A204.1 (cell line): ENCODE measurements around the gene BOLA1.
"Not testable (repeated sequence)": the region's sequence is repeated elsewhere in the genome, so short reads cannot be mapped to it uniquely, and the experiment has no call there.

Experiments
- FAIRE-seq: peaks from 2 replicates; lab custom pipeline; 2012; peaks lifted over from hg19 to GRCh38; lab: Jason Lieb, UNC

BOLA1 gene

GRCh38 chr1:149887196-149887455, 12.2 kb upstream of the BOLA1 start:
- FAIRE-seq: not testable (repeated sequence)

DNA sequence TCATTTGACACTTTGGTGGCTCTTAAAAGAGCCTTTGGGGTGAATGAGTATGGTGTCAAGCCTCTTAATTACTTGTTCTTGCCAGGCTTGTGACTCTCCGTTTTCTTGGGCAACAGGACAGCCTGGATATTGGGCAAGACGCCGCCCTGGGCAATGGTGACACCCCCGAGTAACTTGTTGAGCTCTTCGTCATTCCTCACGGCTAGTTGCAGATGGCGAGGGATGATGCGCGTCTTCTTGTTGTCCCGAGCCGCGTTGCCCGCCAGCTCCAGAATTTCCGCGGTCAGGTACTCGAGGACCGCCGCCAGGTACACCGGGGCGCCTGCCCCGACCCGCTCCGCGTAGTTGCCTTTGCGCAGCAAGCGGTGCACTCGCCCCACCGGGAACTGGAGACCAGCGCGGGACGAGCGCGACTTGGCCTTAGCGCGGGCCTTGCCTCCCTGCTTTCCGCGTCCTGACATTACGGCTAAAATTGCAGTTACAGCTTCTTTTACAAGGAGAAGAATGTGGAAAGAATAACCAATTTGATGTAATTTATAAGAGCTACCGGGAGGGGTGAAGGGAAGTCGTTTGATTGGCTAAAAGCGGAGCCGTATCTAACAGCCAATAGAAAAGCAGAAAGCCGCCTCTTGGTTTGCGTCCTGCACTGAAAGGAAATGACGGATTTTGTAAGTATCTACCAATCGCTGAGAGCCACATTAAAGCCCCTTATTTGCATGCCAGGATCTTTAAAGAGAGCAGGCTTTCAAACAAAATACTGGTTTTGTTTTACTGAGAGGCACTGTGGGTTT, 11.7 kb upstream of the BOLA1 start:
- FAIRE-seq: peak; percentile 98

DNA sequence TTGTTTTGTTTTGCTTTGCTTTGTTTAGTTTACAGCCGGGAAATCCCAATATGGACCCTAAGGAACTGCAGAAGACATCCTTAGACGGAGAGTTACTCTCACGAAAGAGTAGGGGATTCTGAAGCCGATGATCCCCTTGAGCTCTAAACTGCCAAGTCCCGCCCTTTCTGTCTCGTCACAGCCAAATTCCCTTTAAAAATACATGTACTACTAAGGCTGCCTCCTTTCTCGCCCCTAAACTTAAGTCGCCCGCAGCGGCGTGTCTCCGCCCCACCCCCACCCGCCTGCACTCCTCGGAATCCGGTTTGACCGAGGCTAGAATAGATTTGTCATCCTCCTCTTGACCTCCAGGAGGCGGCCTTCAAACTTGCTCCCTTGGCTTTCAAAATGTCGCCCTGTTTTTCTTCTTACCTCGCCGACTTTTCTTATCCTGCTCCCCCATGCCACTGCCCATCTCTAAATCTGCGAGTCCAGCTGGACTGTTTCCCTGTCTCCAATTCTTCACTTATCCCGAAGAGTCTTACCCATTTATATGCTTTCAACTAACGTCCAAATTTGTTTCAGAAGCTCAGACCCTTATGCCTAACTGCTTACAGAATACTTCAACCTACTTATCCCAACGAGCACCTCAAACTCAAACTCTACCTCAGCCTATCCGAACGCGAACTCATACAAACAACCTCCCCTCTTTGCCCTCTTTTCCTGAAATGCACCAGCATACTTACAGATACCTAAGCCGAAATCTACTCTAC, 10.9 kb upstream of the BOLA1 start:
- FAIRE-seq: no peak

- no peak for FAIRE-seq
These were observed 10.4 kb upstream of the BOLA1 start for GRCh38 chr1:149888999-149889289.

DNA sequence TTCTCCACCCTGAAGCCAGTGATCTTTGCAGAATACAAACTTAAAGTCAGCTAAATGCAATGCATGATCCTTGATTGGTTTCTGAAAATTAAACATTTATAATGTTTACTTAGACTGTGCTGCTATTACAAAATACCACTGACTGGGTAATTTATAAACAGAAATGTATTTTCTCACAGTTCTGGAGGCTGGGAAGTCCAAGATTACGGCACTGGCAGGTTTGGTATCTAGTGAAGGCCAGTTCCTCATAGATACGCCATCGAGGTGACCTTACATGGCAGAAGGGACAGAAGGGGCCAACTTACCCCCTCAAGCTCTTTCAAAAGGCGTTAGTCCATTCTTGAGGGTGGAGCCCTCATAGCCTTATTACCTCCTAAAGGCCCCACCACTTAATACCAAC, 2.8 kb upstream of the BOLA1 start:
- no peak for FAIRE-seq

DNA sequence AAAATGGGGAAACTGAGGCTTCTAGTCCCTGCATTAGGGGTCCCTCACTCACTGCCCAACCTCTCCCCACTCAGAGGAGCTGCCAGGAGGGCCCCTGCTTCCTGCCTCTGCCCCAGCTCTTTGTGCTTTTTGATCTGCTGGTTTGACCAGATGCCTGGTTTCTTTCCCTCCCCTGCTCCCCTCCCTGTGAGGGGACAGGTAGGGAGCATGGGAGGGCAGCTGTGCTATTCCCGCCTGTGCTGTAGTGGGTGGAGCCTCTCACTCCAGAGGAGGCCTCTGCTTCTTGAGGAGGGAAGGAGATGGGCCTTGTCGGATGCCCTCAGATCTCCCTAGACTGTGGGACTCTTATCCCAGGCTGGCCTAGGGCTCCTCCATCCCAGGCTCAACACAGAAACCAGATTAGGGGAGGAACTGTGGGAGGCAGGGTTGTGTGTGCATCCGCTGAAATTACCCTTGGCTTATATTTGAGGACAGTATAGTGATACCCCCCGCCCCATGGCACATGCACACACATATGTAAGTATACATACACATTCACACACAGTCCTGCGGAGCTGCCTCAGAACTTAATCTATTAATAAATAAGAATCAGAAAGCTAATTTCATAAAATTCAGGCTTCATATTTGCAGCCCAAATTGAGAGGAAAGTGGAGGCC, 4.6 kb downstream of the BOLA1 start:
- FAIRE-seq: no peak

DNA sequence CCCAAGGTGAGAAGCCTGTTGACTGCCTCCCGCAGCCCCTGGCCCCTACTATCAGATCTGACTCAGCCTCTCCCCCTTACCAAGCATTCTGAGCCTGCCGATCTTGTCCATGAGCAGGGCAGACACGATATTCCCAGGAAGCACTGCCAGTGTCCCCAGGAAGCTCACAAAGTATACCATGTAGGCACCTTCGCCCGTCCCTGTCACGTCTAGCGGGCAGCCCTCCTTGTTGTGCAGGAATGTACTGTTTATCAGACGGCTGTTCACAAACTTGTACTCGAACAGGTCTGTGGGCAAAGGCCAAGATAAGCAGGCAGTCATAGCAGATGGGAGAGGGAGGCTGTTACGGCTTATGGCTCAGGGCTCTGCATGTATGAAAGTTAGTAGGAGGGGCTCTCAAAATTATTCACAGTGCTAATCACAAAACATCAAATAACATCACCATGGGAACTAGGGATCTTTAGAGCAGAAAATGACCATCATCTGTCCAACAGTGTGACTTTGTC, 7.3 kb downstream of the BOLA1 start:
- FAIRE-seq: no peak

GRCh38 chr1:149914545-149914944, 15.2 kb downstream of the BOLA1 start:
- no peak for FAIRE-seq

DNA sequence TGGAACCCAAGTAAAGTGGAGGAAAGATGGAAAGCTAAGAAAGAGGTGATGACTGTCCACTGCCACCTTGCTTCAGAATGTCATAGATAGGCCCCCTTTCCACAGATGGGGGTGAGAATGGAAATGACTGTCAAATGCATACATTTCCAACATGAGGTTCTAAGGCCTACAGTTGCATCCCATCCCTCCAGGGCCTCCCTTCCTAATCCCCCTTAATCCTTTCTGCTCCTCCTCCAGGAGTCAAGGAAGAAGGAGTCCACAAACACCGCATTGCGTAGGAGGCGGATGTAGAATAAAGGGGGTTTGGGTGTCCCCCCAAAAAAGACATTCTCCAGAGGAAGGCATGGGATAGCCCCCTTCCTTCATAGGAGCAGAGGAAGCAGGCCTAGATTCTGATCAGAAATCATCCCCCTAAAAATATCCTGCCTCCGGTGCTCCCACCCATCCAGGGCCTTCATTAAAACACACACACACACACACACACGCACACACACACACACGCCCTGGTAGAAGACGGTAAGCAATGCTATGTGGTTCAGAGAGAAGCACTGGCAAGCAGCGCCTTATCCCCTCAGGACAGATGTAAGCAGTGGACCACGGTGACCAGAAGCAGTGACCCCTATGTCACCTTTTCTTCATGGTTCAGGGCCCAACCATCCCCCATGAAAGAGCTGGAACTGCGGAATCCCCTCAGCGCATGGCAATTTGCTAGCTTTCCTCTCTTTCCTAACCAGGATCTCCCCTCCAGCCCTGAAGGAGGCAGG, 16.2 kb downstream of the BOLA1 start:
- no peak for FAIRE-seq

DNA sequence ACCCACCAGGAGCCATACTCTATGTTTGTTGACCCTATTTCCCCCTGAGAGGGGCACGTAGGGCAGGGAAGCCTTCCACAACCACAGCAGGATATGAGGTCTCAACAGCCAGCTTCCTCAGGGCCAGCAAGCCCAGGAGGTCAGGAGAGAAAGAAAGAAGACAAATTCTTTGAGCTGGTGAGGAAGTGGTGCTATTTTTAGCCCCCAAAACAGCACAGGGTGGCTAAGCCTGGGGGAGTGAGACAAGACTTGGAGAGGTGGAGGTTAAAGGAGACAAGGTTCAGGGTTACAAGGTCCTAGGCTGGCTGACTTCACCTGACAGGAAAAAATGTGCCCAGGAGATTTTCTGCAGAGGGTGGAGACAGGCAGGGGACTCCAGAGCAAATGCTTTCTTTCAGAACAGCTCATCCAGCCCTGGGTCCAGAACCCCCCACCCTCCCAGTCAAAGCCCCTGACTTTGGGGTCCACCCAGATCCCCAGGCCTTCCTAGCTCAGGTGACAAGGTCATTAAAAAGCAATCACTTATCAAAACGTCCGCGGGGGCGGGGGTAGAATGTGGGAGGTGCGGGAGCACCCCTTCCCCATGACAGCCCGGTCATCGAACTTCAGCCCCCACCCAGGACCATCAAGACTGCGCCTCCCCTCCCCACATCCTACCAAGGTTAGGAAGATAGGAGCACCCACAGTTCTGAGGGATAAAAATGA, 17.0 kb downstream of the BOLA1 start:
- FAIRE-seq: no peak

DNA sequence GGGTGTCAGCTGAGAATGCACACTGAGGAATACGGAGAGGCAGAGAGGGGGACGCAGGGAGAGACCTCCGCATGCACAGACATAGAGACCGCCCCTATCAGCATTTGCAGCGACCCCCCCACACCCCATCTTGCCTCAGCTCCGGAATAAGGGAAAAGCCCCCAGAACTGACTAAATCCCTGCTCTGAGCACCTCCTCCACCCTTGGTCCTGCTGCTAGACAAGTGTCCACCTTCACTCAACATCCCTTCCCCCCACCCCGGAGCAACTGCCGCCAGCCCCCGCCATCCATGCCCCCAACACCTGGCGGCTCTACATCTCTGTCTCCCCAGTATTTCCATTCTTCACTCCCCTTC, 17.5 kb downstream of the BOLA1 start:
- FAIRE-seq: no peak

- no peak for FAIRE-seq
These were observed 18.3 kb downstream of the BOLA1 start, which contains the start of gene SV2A for GRCh38 chr1:149917571-149918144. Gene SV2A (minus strand): TSS chr1:149917844. CDS start chr1:149913840, 4,004 bp downstream.

DNA sequence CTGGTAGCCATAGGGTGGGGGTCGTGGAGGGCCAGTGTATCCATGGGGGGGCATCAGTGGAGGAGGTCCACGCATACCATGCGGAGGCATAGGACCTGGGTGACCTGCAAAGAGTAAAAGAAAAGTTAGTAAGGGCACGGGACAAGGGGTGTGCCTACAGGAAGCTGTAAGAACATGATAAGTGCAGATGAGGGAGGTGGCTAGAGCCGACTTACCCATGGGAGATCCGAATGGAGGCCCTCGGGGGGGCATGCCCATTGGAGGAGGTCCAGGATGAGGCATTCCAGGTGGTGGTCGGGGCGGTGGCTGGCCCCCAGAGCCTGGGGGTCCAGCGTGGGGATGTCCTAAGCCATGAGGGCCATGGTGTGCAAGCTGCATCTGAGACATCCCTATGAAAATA, 24.3 kb downstream of the BOLA1 start:
- no peak for FAIRE-seq

DNA sequence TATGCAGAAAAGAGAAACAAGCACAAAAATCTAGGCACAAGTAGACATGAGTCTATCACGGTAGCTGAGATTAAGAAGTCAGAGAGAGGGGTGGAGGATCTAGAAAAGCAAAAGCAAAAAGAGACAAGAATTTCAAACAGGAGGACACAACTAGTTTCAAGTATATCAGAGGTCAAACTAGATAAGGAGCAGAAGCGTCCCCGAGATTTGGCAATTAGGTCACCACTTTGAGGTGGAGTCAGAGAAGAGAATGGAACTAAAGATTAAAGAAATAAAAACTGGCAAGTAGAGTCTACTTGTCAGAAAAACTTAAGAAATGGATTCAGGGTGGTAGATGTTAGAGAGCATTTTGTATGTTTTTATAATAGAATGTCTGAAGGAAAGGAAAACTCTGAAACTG, 26.0 kb downstream of the BOLA1 start:
- no peak for FAIRE-seq

GRCh38 chr1:149925751-149926150, 26.4 kb downstream of the BOLA1 start:
- FAIRE-seq: no peak

- FAIRE-seq: no peak
These were observed 26.9 kb downstream of the BOLA1 start for GRCh38 chr1:149926296-149926695.

- FAIRE-seq: no peak
These were observed 27.7 kb downstream of the BOLA1 start for GRCh38 chr1:149927056-149927562.

DNA sequence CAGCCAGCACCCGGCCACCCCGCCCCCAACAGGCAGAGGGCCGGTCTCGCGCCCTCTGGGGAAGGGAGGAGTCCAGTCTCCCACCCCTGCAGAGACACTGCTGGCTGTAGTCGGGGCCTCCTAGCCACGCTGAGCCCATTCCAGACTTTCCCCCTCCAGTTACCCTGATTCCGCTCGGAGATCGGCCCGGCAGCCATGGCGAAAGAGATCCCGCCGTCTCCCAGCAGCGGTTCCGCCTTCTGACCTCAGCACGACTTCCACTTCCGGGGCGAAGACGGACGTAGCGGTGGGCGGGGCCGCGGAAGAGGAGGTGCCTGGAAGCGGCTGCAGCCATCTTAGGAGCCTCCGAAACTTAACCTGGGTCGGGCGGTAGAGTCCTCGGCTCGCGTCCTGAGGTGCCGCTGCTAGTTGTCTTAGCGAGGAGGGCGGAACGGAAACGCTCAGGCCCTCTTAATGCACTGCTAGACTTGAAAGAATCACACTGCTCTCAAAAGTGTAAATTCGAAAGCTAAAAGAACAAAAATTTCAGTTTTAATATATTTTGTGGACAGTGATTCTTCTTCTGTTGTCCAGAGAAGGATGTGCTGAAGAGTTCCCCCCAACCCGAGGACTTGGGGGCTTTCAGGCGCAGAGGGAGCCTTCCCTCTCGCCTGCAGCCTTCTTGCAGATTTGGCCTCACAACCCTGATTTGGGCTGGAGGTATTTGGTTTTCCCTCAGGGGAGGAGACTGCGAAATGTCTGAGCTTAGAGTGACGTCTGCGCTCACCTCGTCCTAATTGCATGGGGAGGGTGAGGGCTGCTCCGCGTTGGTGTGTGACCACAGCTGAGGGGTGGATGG, 28.4 kb downstream of the BOLA1 start, which contains the start of gene SF3B4:
SF3B4 (minus strand) TSS at position 241 of the 838 bp plus-strand sequence; CDS start at position 197, 44 bp downstream.
- no peak for FAIRE-seq

DNA sequence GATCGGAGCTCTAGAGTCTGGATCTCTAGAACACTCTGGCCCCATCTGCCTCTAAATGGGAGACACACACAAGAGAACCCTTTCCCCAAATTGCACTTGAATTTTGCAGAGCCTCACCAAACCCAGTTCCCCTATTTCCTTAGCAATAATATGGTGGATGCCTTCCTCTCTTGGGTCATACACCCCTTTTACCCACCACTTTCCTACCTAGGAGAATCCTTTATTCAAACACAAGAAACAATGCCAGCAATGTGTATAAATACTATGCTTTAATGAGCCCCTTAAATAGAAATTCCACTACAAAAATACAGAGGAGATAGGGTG, 29.0 kb downstream of the BOLA1 start:
- FAIRE-seq: no peak

- FAIRE-seq: no peak
These were observed 30.5 kb downstream of the BOLA1 start for GRCh38 chr1:149929856-149930255.
